Measurements from ENCODE around the gene FAM193A. TPM values are rescaled to one million over a fixed set of nuclear protein-coding genes. Genes with fewer than 3 reads are reported as not detected.
"Not testable (repeated sequence)": the region's sequence is repeated elsewhere in the genome, so short reads cannot be mapped to it uniquely, and the experiment has no call there.

The FAM193A gene
- total RNA-seq, 4 donors from 2014 or later: 27.7 to 40.4 (median 31.1) TPM

DNA sequence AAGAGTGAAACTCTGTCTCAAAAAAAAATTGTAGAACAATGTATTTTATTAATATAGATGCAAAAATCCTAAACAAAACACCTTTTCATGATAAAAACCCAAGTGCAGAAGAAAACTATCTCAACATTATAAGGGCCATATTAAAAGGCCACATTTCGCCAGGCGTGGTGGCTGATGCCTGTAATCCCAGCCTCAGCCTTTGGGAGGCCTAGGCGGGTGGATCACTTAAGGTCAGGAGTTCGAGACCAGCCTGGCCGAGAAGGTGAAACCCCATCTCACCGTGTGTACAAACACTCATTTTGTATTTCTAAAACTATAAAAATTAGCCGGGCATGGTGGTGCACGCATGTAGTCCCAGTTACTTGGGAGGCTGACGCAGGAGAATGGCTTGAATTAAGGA lies 9.9 kb upstream of the FAM193A start:
- Histone ChIP-seq H3K27me3 (no peaks in the 10 kb centered on the region), H3K27ac (no peak overlapping the region), H3K36me3 (no peaks in the 10 kb centered on the region), H3K9me3 (no peaks in the 10 kb centered on the region), H3K4me1 (no peaks in the 10 kb centered on the region), H3K4me3 (no peak overlapping the region)
- WGBS, 2 donors (ENCODE audit: low coverage in 1 of 2): 88 to 100% methylated on average over 1 to 9 of the region's 9 CpGs
- DNase-seq: no peak
- TF ChIP-seq POLR2AphosphoS5 (IDR thresholded peaks at IDR 0.05): no peak
- TF ChIP-seq POLR2A (IDR thresholded peaks at IDR 0.05): no peak
- TF ChIP-seq EP300 (IDR thresholded peaks at IDR 0.05; ENCODE audit: low read depth): no peak
- no peak for TF ChIP-seq CTCF (IDR thresholded peaks at IDR 0.05)
- intact Hi-C loops (cut with DNase I; ENCODE audit: low total_unique reads): no loop called here
- in situ Hi-C loops (cut with MboI; ENCODE audit: low pct_ligation_motif_present in 1 of 4, low pct_unique_long_range_greater_than_20kb in 1 of 4, low sequenced_read_pairs in 3 of 4): no loop called here

- WGBS, 2 donors (ENCODE audit: low coverage in 1 of 2): 57% methylated on average over 5 of the region's 5 CpGs; no CpG with 5 or more reads in 1 of the 2 donors
- Histone ChIP-seq H3K4me3 (peak overlapping the region in 3 of 4 donors; percentile 62 to 93 (median 76)), H3K4me1 (peaks cover 10 to 30% (median 22%) of the 10 kb centered on the region in 4 donors), H3K27ac (peak overlapping the region; percentile 87 to 98 (median 95)), H3K36me3 (no peaks in the 10 kb centered on the region), H3K9me3 (no peaks in the 10 kb centered on the region), H3K27me3 (no peaks in the 10 kb centered on the region)
- no peak for TF ChIP-seq CTCF (IDR thresholded peaks at IDR 0.05)
- no peak for TF ChIP-seq EP300 (IDR thresholded peaks at IDR 0.05; ENCODE audit: low read depth)
- no peak for TF ChIP-seq POLR2A (IDR thresholded peaks at IDR 0.05)
- no peak for TF ChIP-seq POLR2AphosphoS5 (IDR thresholded peaks at IDR 0.05)
- in situ Hi-C loops (cut with MboI; ENCODE audit: low pct_ligation_motif_present in 1 of 4, low pct_unique_long_range_greater_than_20kb in 1 of 4, low sequenced_read_pairs in 3 of 4): no loop called here
- no peak for DNase-seq
- intact Hi-C loops (cut with DNase I; ENCODE audit: low total_unique reads): no loop called here
Observed at GRCh38 chr4:2534904-2535375, 1.5 kb upstream of the FAM193A start.

- intact Hi-C loops (cut with DNase I; ENCODE audit: low total_unique reads): no loop called here
- no peaks in the 10 kb centered on the region for H3K36me3 ChIP-seq
- no peaks in the 10 kb centered on the region for H3K27me3 ChIP-seq
- H3K4me3 ChIP-seq: peak overlapping the region; percentile 62 to 93 (median 78)
- H3K4me1 ChIP-seq: peaks cover 10 to 30% (median 22%) of the 10 kb centered on the region in 4 donors
- TF ChIP-seq POLR2A (IDR thresholded peaks at IDR 0.05): peak; percentile 72
- no peak for TF ChIP-seq EP300 (IDR thresholded peaks at IDR 0.05; ENCODE audit: low read depth)
- TF ChIP-seq CTCF (IDR thresholded peaks at IDR 0.05): peak in 1 of 5 experiments; percentile 9
- peak in 2 of 3 donors; percentile 36 to 66 for TF ChIP-seq POLR2AphosphoS5 (IDR thresholded peaks at IDR 0.05)
- in situ Hi-C loops (cut with MboI; ENCODE audit: low pct_ligation_motif_present in 1 of 4, low pct_unique_long_range_greater_than_20kb in 1 of 4, low sequenced_read_pairs in 3 of 4): no loop called here
- WGBS, 2 donors (ENCODE audit: low coverage in 1 of 2): 0 to 3% methylated on average over 5 to 20 of the region's 77 CpGs
- peak; percentile 53 for DNase-seq
- H3K27ac ChIP-seq: peak overlapping the region; percentile 87 to 98 (median 95)
- no peaks in the 10 kb centered on the region for H3K9me3 ChIP-seq
Observed at GRCh38 chr4:2535376-2536192, 863 bp upstream of the FAM193A start.

GRCh38 chr4:2537011-2537830 lies 774 bp downstream of the FAM193A start:
- no peaks in the 10 kb centered on the region for H3K36me3 ChIP-seq
- H3K27me3 ChIP-seq: no peaks in the 10 kb centered on the region
- TF ChIP-seq EP300 (IDR thresholded peaks at IDR 0.05; ENCODE audit: low read depth): no peak
- TF ChIP-seq POLR2AphosphoS5 (IDR thresholded peaks at IDR 0.05): peak in 1 of 3 donors; percentile 17
- TF ChIP-seq CTCF (IDR thresholded peaks at IDR 0.05): no peak
- peak; percentile 45 for TF ChIP-seq POLR2A (IDR thresholded peaks at IDR 0.05)
- DNase-seq: peak; percentile 50
- peaks cover 10 to 33% (median 22%) of the 10 kb centered on the region in 4 donors for H3K4me1 ChIP-seq
- H3K4me3 ChIP-seq: peak overlapping the region; percentile 76 to 98 (median 94)
- H3K27ac ChIP-seq: peak overlapping the region; percentile 87 to 98 (median 94)
- in situ Hi-C loops (cut with MboI; ENCODE audit: low pct_ligation_motif_present in 1 of 4, low pct_unique_long_range_greater_than_20kb in 1 of 4, low sequenced_read_pairs in 3 of 4): no loop called here
- no peaks in the 10 kb centered on the region for H3K9me3 ChIP-seq
- intact Hi-C loops (cut with DNase I; ENCODE audit: low total_unique reads): no loop called here
- WGBS, 2 donors (ENCODE audit: low coverage in 1 of 2): 1% methylated on average over 48 of the region's 103 CpGs; no CpG with 5 or more reads in 1 of the 2 donors

DNA sequence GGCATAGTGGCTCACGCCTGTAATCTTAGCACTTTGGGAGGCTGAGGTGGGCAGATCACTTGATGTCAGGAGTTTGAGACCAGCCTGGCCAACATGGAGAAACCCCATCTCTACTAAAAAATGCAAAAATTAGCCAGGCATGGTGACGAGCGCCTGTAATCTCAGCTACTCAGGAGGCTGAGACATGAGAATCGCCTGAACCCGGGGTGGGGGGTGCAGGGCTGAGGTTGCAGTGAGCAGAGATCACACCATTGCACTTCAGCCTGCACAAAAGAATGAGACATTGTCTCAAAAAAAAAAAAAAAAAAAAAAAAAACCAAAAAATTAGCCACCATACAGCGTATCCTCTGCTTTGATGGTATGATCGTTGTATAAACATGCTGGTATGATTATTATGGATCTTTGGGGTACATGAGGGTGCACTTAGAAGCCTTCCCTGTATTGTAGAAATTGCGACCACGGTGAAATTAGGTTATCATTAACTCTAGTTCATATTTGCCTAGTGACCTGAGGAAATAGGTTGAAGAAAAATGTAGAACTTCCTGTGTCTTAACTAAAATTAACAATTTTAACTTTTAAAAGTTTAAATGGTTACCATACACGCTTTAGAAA lies 7.2 kb downstream of the FAM193A start:
- H3K27ac ChIP-seq; H3K36me3 ChIP-seq; intact Hi-C loops (cut with DNase I; ENCODE audit: low total_unique reads); H3K9me3 ChIP-seq; in situ Hi-C loops (cut with MboI; ENCODE audit: low pct_ligation_motif_present in 1 of 4, low pct_unique_long_range_greater_than_20kb in 1 of 4, low sequenced_read_pairs in 3 of 4); H3K27me3 ChIP-seq; DNase-seq; H3K4me3 ChIP-seq: not testable (repeated sequence)
- H3K4me1 ChIP-seq: peaks cover 3 to 22% (median 5%) of the 10 kb centered on the region in 4 donors
- WGBS, 2 donors (ENCODE audit: low coverage in 1 of 2): 92 to 96% methylated on average over 7 to 10 of the region's 10 CpGs

Data from transverse colon (tissue), 4 donors.